ENCODE results near the gene LYRM9.
"Not testable (repeated sequence)": the region's sequence is repeated elsewhere in the genome, so short reads cannot be mapped to it uniquely, and the experiment has no call there.

LYRM9 gene

GRCh38 chr17:27892866-27893769 is at the start of gene LYRM9:
Gene LYRM9, minus strand, starts transcription at chr17:27893365. Its CDS starts 10,671 bp downstream, at chr17:27882694.
- peak; percentile 87 for DNase-seq (ENCODE audit: low read depth in 1 of 2, low spot score in 1 of 2)

- no peak for DNase-seq (ENCODE audit: low read depth in 1 of 2, low spot score in 1 of 2)
Observed at GRCh38 chr17:27940503-27941428, 47.6 kb upstream of the LYRM9 start.

- DNase-seq (ENCODE audit: low read depth in 1 of 2, low spot score in 1 of 2) = no peak
Observed at GRCh38 chr17:27939474-27940465, 46.6 kb upstream of the LYRM9 start.

GRCh38 chr17:27938864-27939263 is 45.7 kb upstream of the LYRM9 start:
- DNase-seq (ENCODE audit: low read depth in 1 of 2, low spot score in 1 of 2) = no peak

- DNase-seq (ENCODE audit: low read depth in 1 of 2, low spot score in 1 of 2) = no peak
Observed at GRCh38 chr17:27938241-27938640, 45.1 kb upstream of the LYRM9 start.

- DNase-seq (ENCODE audit: low read depth in 1 of 2, low spot score in 1 of 2) = no peak
Observed at GRCh38 chr17:27937025-27937546, 43.9 kb upstream of the LYRM9 start.

- DNase-seq (ENCODE audit: low read depth in 1 of 2, low spot score in 1 of 2) = no peak
Observed at GRCh38 chr17:27930000-27930399, 36.8 kb upstream of the LYRM9 start.

GRCh38 chr17:27928587-27928986 is 35.4 kb upstream of the LYRM9 start:
- DNase-seq (ENCODE audit: low read depth in 1 of 2, low spot score in 1 of 2) = no peak

GRCh38 chr17:27927781-27928180 is 34.6 kb upstream of the LYRM9 start:
- no peak for DNase-seq (ENCODE audit: low read depth in 1 of 2, low spot score in 1 of 2)

- no peak for DNase-seq (ENCODE audit: low read depth in 1 of 2, low spot score in 1 of 2)
Observed at GRCh38 chr17:27921599-27921998, 28.4 kb upstream of the LYRM9 start.

- DNase-seq (ENCODE audit: low read depth in 1 of 2, low spot score in 1 of 2) = no peak
Observed at GRCh38 chr17:27921077-27921476, 27.9 kb upstream of the LYRM9 start.

GRCh38 chr17:27920569-27920968 is 27.4 kb upstream of the LYRM9 start:
- no peak for DNase-seq (ENCODE audit: low read depth in 1 of 2, low spot score in 1 of 2)

GRCh38 chr17:27919079-27919478 is 25.9 kb upstream of the LYRM9 start:
- DNase-seq (ENCODE audit: low read depth in 1 of 2, low spot score in 1 of 2) = no peak

- DNase-seq (ENCODE audit: low read depth in 1 of 2, low spot score in 1 of 2) = no peak
Observed at GRCh38 chr17:27918498-27918897, 25.3 kb upstream of the LYRM9 start.

- no peak for DNase-seq (ENCODE audit: low read depth in 1 of 2, low spot score in 1 of 2)
Observed at GRCh38 chr17:27917000-27917399, 23.8 kb upstream of the LYRM9 start.

GRCh38 chr17:27915709-27916108 is 22.5 kb upstream of the LYRM9 start:
- no peak for DNase-seq (ENCODE audit: low read depth in 1 of 2, low spot score in 1 of 2)

GRCh38 chr17:27914382-27914781 is 21.2 kb upstream of the LYRM9 start:
- DNase-seq (ENCODE audit: low read depth in 1 of 2, low spot score in 1 of 2) = no peak

GRCh38 chr17:27912964-27913363 is 19.8 kb upstream of the LYRM9 start:
- DNase-seq (ENCODE audit: low read depth in 1 of 2, low spot score in 1 of 2) = no peak

GRCh38 chr17:27912299-27912698 is 19.1 kb upstream of the LYRM9 start:
- not testable (repeated sequence) for DNase-seq (ENCODE audit: low read depth in 1 of 2, low spot score in 1 of 2)

GRCh38 chr17:27907976-27908558 is 14.9 kb upstream of the LYRM9 start:
- no peak for DNase-seq (ENCODE audit: low read depth in 1 of 2, low spot score in 1 of 2)
